Spleen (tissue), 11 donors: ENCODE measurements around the gene POU1F1. TPM values are rescaled to one million over a fixed set of nuclear protein-coding genes. Genes with fewer than 3 reads are reported as not detected.

Source experiments
- DNase-seq: peaks from one replicate; pipeline ENCODE4 v3.0.0-alpha.2; 2020
- H3K27ac ChIP-seq, 8 donors: fragments of 200-600 bp; sonication (generic) in 7 of 8; 1 replicate in 4 of 8; 2 replicates in 4 of 8; pipeline versions ENCODE4 v1.5.0 to v1.8.0; 2016 to 2021; ENCODE audit warnings: inconsistent platforms in 4 of 8, mild to moderate bottlenecking in 4 of 8, moderate library complexity in 1 of 8
- H3K27me3 ChIP-seq, 7 donors: fragments of 200-600 bp; sonication (generic) in 6 of 7; replicated peaks in 1 of 7; 1 replicate in 4 of 7; 2 replicates in 3 of 7; pipeline versions ENCODE4 v1.5.0 to v1.8.0; 2016 to 2021; ENCODE audit warnings: inconsistent platforms in 3 of 7, mild to moderate bottlenecking in 1 of 7
- H3K36me3 ChIP-seq, 6 donors: fragments of 200-600 bp; sonication (generic) in 5 of 6; 1 replicate in 4 of 6; 2 replicates in 2 of 6; pipeline versions ENCODE4 v1.5.0 to v1.8.0; 2016 to 2021; ENCODE audit warnings: inconsistent platforms in 2 of 6
- H3K4me1 ChIP-seq, 6 donors: fragments of 200-600 bp; sonication (generic) in 5 of 6; 1 replicate in 3 of 6; 2 replicates in 3 of 6; pipeline versions ENCODE4 v1.5.0 to v1.8.0; 2016 to 2021; ENCODE audit warnings: inconsistent platforms in 3 of 6
- H3K4me3 ChIP-seq, 8 donors: fragments of 200-600 bp; sonication (generic) in 7 of 8; 1 replicate in 4 of 8; 2 replicates in 4 of 8; pipeline versions ENCODE4 v1.5.0 to v1.8.0; 2016 to 2021; ENCODE audit warnings: inconsistent platforms in 4 of 8, mild to moderate bottlenecking in 4 of 8, moderate library complexity in 2 of 8
- H3K9me3 ChIP-seq, 8 donors: fragments of 200-600 bp; sonication (generic) in 7 of 8; 1 replicate in 4 of 8; 2 replicates in 4 of 8; pipeline versions ENCODE4 v1.5.0 to v1.8.0; 2016 to 2021; ENCODE audit warnings: inconsistent platforms in 4 of 8
- POLR2A ChIP-seq, 3 donors: fragments of 450-650 bp; IDR thresholded peaks; one replicate each; pipeline ENCODE4 v1.5.1; 2017; ENCODE audit warnings: antibody characterized with exemption in 3 of 3, mild to moderate bottlenecking in 1 of 3
- POLR2AphosphoS5 ChIP-seq, 3 donors: sonication (generic); formaldehyde crosslinking; IDR thresholded peaks; one replicate each; pipeline ENCODE4 v1.5.1; 2017; ENCODE audit warnings: antibody characterized with exemption in 3 of 3
- WGBS, 5 donors: extraction: QIAGEN DNeasy Blood & Tissue Kit in 3 of 5; methylation state at CpG; one replicate each; pipeline versions ENCODE4 v1.1.5 to v1.1.7; 2013 to 2018; 5-methylcytosine and 5-hydroxymethylcytosine counted together
- intact Hi-C: fragments of 100-400 bp; cut with DNase I; formaldehyde crosslinking; loops from one replicate; pipeline ENCODE4 v1.15.0; 2023; ENCODE audit warnings: low total_unique reads
- polyA plus RNA-seq, 3 donors: library from polyadenylated mRNA; stranded (reverse); fragments of 200-250 nt; gene quantifications; one replicate each; pipeline ENCODE4 v1.2.1, GENCODE V29; 2013
- total RNA-seq, 7 donors: library from RNA; depleted of rRNA in 3 of 7; stranded (reverse); fragments of >200 nt in 3 of 7; fragmentation: NEBNext Ultra II Directional in 4 of 7; extraction: Animal tissue kit (Norgen Biotek cat#: 25700) in 4 of 7; gene quantifications; one replicate each; pipeline versions ENCODE4 v1.1.0 to v1.2.1, GENCODE V29; 2016 to 2021
- TF ChIP-seq, protein P1 (sequence below), 11 experiments: fragments of 200-600 bp in 7 of 11; fragments of 450-650 bp in 4 of 11; sonication (generic) in 4 of 11; IDR thresholded peaks in 8 of 11; conservative IDR thresholded peaks in 3 of 11; 1 replicate in 7 of 11; 2 replicates in 4 of 11; pipeline versions ENCODE4 v1.4.0 to v1.8.0; 2016 to 2021; ENCODE audit warnings: antibody characterized with exemption in 11 of 11, inconsistent platforms in 4 of 11, mild to moderate bottlenecking in 1 of 11
- donor health status: healthy with polysubstance abuse.
- donor health status: DM: no; HTN: no; CAD: no; lungs with moderate emphysema.
- donor health status: DM: no; HTN: no; CAD: no.
- donor health status: Bipolar disorder and iron deficiency.
- donor health status: healthy.
- donor health status: DM: no; HTN: no; CAD: no.
- donor health status: DM: yes; HTN: yes; CAD: no.

The POU1F1 gene
- total and polyA plus RNA-seq, 10 donors = not detected

DNA sequence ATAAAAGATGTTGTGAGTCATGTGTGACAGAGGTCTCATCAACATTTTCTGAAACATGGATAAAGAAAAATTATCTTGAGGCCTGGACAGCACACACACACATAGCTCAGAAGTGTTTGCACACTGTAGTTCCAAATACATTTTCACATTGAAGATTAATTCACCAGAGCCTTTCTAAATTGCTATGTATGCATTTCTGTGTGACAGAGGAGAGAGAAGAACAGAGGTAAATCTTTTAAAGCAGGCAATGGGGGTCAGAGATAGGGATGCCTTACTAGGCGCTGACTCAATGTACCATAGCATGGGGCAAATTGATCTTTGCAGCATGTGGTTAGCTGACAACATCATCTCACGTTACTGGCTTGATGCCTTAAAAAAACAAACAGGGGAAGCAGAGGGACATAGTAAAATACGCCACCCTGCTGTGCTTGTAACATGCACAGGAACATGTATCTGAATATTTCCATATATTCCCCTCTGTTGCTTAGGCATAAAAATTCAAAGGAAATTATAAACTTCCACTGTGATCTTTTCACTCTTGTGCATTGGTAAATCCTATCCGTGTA lies 7.7 kb downstream of the POU1F1 start:
- Histone ChIP-seq H3K4me1 (peaks cover 0 to 41% (median 16%) of the 10 kb centered on the region in 6 donors), H3K27me3 (no peaks in the 10 kb centered on the region), H3K36me3 (no peaks in the 10 kb centered on the region), H3K4me3 (no peak overlapping the region), H3K9me3 (no peaks in the 10 kb centered on the region), H3K27ac (peak overlapping the region in 2 of 8 donors; percentile 40 to 44)
- WGBS, 5 donors = 73 to 91% (median 86%) methylated on average over 4 of the region's 4 CpGs
- intact Hi-C loops = no loop called here
- no peak for TF ChIP-seq POLR2A (IDR thresholded peaks at IDR 0.05)
- no peak for TF ChIP-seq POLR2AphosphoS5 (IDR thresholded peaks at IDR 0.05)
- TF ChIP-seq, protein P1, sequence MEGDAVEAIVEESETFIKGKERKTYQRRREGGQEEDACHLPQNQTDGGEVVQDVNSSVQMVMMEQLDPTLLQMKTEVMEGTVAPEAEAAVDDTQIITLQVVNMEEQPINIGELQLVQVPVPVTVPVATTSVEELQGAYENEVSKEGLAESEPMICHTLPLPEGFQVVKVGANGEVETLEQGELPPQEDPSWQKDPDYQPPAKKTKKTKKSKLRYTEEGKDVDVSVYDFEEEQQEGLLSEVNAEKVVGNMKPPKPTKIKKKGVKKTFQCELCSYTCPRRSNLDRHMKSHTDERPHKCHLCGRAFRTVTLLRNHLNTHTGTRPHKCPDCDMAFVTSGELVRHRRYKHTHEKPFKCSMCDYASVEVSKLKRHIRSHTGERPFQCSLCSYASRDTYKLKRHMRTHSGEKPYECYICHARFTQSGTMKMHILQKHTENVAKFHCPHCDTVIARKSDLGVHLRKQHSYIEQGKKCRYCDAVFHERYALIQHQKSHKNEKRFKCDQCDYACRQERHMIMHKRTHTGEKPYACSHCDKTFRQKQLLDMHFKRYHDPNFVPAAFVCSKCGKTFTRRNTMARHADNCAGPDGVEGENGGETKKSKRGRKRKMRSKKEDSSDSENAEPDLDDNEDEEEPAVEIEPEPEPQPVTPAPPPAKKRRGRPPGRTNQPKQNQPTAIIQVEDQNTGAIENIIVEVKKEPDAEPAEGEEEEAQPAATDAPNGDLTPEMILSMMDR (IDR thresholded peaks at IDR 0.05 in 8 of 11, conservative IDR thresholded peaks at IDR 0.05 in 3 of 11) = no peak
- no peak for DNase-seq

DNA sequence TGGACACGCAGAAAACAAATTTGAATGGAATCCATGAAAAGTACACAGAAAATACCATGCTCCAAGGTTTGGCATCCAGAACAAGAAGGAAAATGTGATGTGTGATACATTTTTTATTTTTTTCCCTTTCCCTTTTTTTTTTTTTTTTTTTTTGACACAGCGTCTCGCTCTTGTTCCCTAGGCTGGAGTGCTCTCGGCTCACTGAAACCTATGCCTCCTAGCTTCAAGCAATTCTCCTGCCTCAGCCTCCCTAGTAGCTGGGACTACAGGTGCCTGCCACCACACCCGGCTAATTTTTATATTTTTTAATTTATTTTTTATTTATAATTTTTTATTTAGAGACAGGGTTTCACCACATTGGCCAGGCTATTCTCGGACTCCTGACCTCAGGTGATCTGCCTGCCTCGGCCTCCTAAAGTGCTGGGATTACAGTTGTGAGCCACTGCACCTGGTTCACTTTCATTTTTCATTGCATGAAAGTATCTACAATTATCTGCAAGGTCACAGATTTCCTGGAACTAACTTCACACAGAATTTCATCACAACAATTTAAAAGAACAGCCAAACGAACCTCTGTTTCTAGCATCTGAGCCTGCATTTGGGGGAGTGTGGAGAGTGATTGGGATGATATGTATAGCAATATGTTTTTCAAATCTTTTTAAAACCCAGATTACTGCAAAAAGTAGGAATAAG lies 8.3 kb downstream of the POU1F1 start:
- Histone ChIP-seq H3K27me3 (no peaks in the 10 kb centered on the region), H3K27ac (peak overlapping the region in 3 of 8 donors; percentile 1 to 44 (median 40)), H3K4me1 (peaks cover 0 to 39% (median 15%) of the 10 kb centered on the region in 6 donors), H3K4me3 (no peak overlapping the region), H3K9me3 (no peaks in the 10 kb centered on the region), H3K36me3 (no peaks in the 10 kb centered on the region)
- intact Hi-C loops = no loop called here
- no peak for TF ChIP-seq POLR2A (IDR thresholded peaks at IDR 0.05)
- no peak for TF ChIP-seq POLR2AphosphoS5 (IDR thresholded peaks at IDR 0.05)
- TF ChIP-seq, protein P1 (IDR thresholded peaks at IDR 0.05 in 8 of 11, conservative IDR thresholded peaks at IDR 0.05 in 3 of 11) = no peak
- WGBS, 5 donors = 68 to 75% (median 72%) methylated on average over 8 of the region's 8 CpGs
- DNase-seq = no peak

DNA sequence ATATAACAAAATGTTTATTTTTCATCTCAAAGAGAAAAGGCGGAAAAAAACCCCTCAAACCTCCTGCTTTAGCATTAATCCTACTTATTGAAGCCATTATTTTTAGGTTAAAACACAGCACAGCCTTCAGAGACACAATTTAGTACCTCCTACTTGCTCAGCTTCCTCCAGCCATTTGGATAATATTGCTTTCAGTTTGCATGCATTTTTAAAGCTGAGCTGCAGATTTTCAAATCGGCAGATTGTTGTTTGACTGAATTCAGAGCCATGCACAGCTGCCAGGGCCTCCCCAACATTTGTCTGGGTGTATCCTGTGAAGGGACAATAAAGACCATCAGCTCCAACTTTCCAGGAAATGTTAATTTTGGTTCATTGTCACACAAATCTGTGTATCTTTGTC lies 14.5 kb downstream of the POU1F1 start:
- no peaks in the 10 kb centered on the region for H3K27me3 ChIP-seq
- H3K9me3 ChIP-seq = no peaks in the 10 kb centered on the region
- H3K27ac ChIP-seq = no peak overlapping the region
- DNase-seq = no peak
- peaks cover 0 to 8% (median 2%) of the 10 kb centered on the region in 6 donors for H3K4me1 ChIP-seq
- no peak overlapping the region for H3K4me3 ChIP-seq
- intact Hi-C loops = no loop called here
- H3K36me3 ChIP-seq = peaks cover 0 to under 1% (median 0%) of the 10 kb centered on the region in 6 donors
- 71 to 77% (median 75%) methylated on average over 2 of the region's 2 CpGs for WGBS, 5 donors
- TF ChIP-seq, protein P1 (IDR thresholded peaks at IDR 0.05 in 8 of 11, conservative IDR thresholded peaks at IDR 0.05 in 3 of 11) = no peak
- TF ChIP-seq POLR2AphosphoS5 (IDR thresholded peaks at IDR 0.05) (no peak), POLR2A (IDR thresholded peaks at IDR 0.05) (no peak)

DNA sequence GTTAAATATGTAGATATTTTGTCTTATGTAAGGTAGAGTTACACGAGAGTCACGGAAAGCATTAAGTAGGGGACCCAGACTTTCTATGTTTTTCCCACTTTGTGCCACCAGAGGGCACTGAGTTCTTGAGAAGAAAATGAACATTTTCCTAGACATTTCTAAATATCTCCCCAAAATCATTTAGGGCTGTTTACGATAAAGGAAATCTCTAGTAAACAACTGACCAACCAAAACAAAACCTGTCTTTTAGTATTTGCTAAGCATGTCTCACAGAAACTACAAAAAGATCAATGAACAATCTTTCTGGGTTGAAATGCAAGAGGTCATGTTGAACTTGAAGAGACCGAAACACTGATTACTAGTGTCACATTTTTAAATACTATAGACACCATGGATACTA lies 16.1 kb downstream of the POU1F1 start:
- no peak overlapping the region for H3K4me3 ChIP-seq
- intact Hi-C loops = no loop called here
- WGBS, 5 donors = 33 to 39% (median 37%) methylated on average over 4 of the region's 4 CpGs
- peaks cover 0 to 8% (median 2%) of the 10 kb centered on the region in 6 donors for H3K4me1 ChIP-seq
- no peaks in the 10 kb centered on the region for H3K9me3 ChIP-seq
- no peak for TF ChIP-seq POLR2AphosphoS5 (IDR thresholded peaks at IDR 0.05)
- TF ChIP-seq POLR2A (IDR thresholded peaks at IDR 0.05) = no peak
- TF ChIP-seq, protein P1 (IDR thresholded peaks at IDR 0.05 in 8 of 11, conservative IDR thresholded peaks at IDR 0.05 in 3 of 11) = peak; percentile 8 to 79 (median 62)
- peaks cover 0 to 17% (median 0%) of the 10 kb centered on the region in 6 donors for H3K36me3 ChIP-seq
- H3K27me3 ChIP-seq = no peaks in the 10 kb centered on the region
- no peak overlapping the region for H3K27ac ChIP-seq
- DNase-seq = no peak
